Fibroblast of mammary gland (primary cell): ENCODE results near the gene MICAL2.

Experiments used
- DNase-seq: peaks from one replicate; pipeline ENCODE4 v3.0.0-alpha.2; 2010; ENCODE audit warnings: low read depth
- H3K4me3 ChIP-seq: 2 replicates; pipeline ENCODE4 v1.5.1; 2011; ENCODE audit warnings: low read depth, mild to moderate bottlenecking, low read length, moderate library complexity; ENCODE audit not compliant: control insufficient read depth
- CTCF ChIP-seq: conservative IDR thresholded peaks from 2 replicates; pipeline ENCODE4 v1.5.1; 2011; ENCODE audit warnings: low read depth, low read length, inconsistent platforms; ENCODE audit not compliant: control insufficient read depth, insufficient read depth

MICAL2 gene

GRCh38 chr11:12187399-12187798 is 77.0 kb downstream of the MICAL2 start:
- no peak for TF ChIP-seq CTCF
- DNase-seq = no peak
- no peak overlapping the region for H3K4me3 ChIP-seq

- no peak for DNase-seq
- TF ChIP-seq CTCF = no peak
- no peak overlapping the region for H3K4me3 ChIP-seq
Observed at GRCh38 chr11:12188548-12189317, 78.3 kb downstream of the MICAL2 start.

DNA sequence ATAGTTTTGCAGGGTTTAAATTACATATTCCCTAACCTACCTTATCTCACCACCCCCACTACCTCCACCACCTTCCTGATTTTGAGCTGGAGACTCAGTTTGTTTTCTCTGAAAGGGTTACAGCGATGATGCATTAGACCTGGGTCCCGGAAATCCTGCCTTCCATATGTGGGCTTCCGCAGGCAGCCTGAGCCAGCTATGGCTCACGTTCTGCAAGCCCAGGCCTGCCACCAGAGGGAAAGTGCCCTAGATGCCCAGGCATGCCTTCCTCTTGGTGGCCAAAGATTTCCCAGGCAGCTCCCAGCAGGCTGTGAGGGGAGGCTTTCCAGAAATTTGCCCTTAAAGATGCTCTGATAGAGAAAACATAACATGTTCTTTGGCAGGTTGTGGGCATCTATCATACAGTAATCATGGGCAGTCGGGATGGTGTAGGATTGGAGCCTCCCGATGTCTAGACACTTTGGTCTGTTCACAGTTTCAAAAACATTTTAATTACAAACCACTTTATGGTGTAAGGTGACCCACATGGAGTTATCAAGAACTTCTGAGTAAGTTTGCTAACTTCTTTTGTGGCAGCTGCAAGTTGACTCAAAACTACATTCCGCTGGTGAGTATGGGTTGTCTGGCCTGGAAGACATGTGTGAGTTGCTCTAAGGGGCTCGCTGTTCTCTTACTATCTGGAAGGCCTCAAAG is 79.3 kb downstream of the MICAL2 start:
- TF ChIP-seq CTCF = no peak
- DNase-seq = no peak
- no peak overlapping the region for H3K4me3 ChIP-seq

- H3K4me3 ChIP-seq = no peak overlapping the region
- no peak for DNase-seq
- TF ChIP-seq CTCF = no peak
Observed at GRCh38 chr11:12190511-12190910, 80.1 kb downstream of the MICAL2 start.

- no peak for TF ChIP-seq CTCF
- no peak for DNase-seq
Observed at GRCh38 chr11:12192794-12193514, 82.6 kb downstream of the MICAL2 start.

DNA sequence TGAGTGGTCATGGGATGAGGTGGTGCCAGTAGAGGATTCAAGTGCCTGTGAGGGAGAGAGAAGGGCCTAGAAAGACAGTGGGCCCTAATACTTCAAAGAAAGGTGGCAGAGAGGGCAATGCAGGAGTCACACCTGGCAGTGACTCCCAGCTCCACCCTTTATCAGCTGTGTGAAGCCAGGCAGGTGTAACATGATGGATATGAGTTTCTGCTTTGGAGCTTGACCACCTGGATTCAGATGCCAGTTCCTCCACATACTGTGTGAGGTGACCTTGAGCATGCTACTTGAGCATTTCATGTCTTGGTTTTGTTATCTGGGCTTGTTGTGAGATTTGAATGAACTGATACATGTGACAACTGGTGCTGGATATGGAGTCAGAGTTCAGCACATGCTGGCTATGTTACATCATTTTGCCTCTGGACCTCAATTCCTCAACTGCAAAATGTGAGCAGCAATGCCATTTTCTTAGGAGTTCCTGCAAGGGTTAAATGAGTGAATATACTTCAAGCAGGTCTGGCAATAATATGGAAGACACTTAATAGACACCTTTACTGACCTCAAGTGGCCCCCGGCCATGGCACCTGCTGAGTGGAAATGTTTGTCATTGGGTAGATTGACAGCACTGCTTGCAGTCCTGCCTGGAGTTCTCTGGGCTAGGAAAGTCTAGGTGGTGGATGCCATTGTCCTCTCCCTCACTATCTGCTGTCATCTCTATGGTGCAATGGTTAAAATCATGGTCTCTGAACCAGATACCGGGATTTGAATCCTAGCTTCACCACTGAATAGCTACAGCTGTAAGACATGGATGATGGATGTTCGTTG is 83.3 kb downstream of the MICAL2 start:
- no peak overlapping the region for H3K4me3 ChIP-seq
- DNase-seq = no peak
- no peak for TF ChIP-seq CTCF

More at GRCh38 chr11:12192794-12193514, 82.6 kb downstream of the MICAL2 start:
- H3K4me3 ChIP-seq = no peak overlapping the region
